Panc1 (cell line): ENCODE measurements around the gene TRIO. TPM values are rescaled to one million over a fixed set of nuclear protein-coding genes. Genes with fewer than 3 reads are reported as not detected.

Experiments
- ATAC-seq: fragments of 200-7000 bp; cut with Tn5 transposase; 2 replicates; pipeline ENCODE4 v1.9.1; 2020; ENCODE audit warnings: mild to moderate bottlenecking, moderate library complexity
- BruUV-seq: library from RNA; stranded (reverse); fragments of 400-500 nt; replicated peaks from 2 replicates; lab custom pipeline; 2021; lab: Mats Ljungman, UMichigan
- CTCF ChIA-PET: fragments of 300-600 bp; sonication (Branson Sonifier 250); formaldehyde crosslinking; loops from one replicate; lab custom pipeline; 2022; ENCODE audit warnings: antibody characterized with exemption; lab: Charles Lee
- POLR2A ChIA-PET: fragments of 300-600 bp; sonication (Branson Sonifier 250); formaldehyde crosslinking; loops from one replicate; lab custom pipeline; 2022; ENCODE audit warnings: antibody characterized with exemption; lab: Charles Lee
- DNase-seq: peaks from one replicate; pipeline ENCODE4 v3.0.0-alpha.2; 2010; ENCODE audit warnings: low read depth, low spot score
- H3K27ac ChIP-seq: 2 replicates; pipeline ENCODE4 v1.5.1; 2011; ENCODE audit warnings: mild to moderate bottlenecking, low read length, inconsistent platforms
- H3K27me3 ChIP-seq: fragments of 200-500 bp; sonication (Bioruptor generic); 2 replicates; pipeline ENCODE4 v1.6.0; 2014; ENCODE audit warnings: low read length, inconsistent platforms; ENCODE audit not compliant: control insufficient read depth, insufficient read depth
- H3K36me3 ChIP-seq: fragments of 200-500 bp; sonication (Bioruptor generic); 2 replicates; pipeline ENCODE4 v1.5.1; 2014; ENCODE audit warnings: inconsistent platforms, mild to moderate bottlenecking, low read length, moderate library complexity; ENCODE audit not compliant: control insufficient read depth, insufficient read depth
- H3K4me1 ChIP-seq: 2 replicates; pipeline ENCODE4 v1.5.1; 2011; ENCODE audit warnings: inconsistent platforms, mild to moderate bottlenecking, low read length, moderate library complexity; ENCODE audit not compliant: control insufficient read depth, insufficient read depth
- H3K4me3 ChIP-seq, 2 experiments: 2 replicates each; pipeline ENCODE4 v1.5.1; 2011 to 2012; ENCODE audit warnings: low read depth in 2 of 2, low read length in 2 of 2, mild to moderate bottlenecking in 2 of 2, inconsistent platforms in 1 of 2, moderate library complexity in 1 of 2
- H3K9me3 ChIP-seq: fragments of 200-500 bp; sonication (Bioruptor generic); 2 replicates; pipeline ENCODE4 v1.5.1; 2014; ENCODE audit warnings: low read depth, mild to moderate bottlenecking, inconsistent platforms, low read length, moderate library complexity; ENCODE audit not compliant: control insufficient read depth, insufficient read depth
- CTCF ChIP-seq: fragments of 450-650 bp; IDR thresholded peaks from 2 replicates; pipeline ENCODE4 v1.5.1; 2017; ENCODE audit warnings: mild to moderate bottlenecking
- POLR2AphosphoS5 ChIP-seq: IDR thresholded peaks from 2 replicates; pipeline ENCODE4 v1.6.1; 2012; ENCODE audit warnings: mild to moderate bottlenecking, low read depth, low read length, moderate library complexity
- REST ChIP-seq, 2 experiments: IDR thresholded peaks; 2 replicates each; pipeline ENCODE4 v1.6.1; 2011 to 2012; ENCODE audit warnings: low read depth in 2 of 2, control low read depth in 1 of 2, low read length in 1 of 2, mild to moderate bottlenecking in 1 of 2, moderate library complexity in 1 of 2; ENCODE audit not compliant: insufficient read depth in 1 of 2
- SIN3A ChIP-seq: IDR thresholded peaks from 2 replicates; pipeline ENCODE4 v1.6.1; 2012; ENCODE audit warnings: low read depth, mild to moderate bottlenecking, low read length, moderate library complexity, borderline replicate concordance; ENCODE audit not compliant: insufficient read depth
- TCF7L2 ChIP-seq: IDR thresholded peaks from 2 replicates; pipeline ENCODE4 v1.6.1; 2011; ENCODE audit warnings: mild to moderate bottlenecking, low read depth, low read length, inconsistent platforms
- in situ Hi-C: cut with HindIII; loops from 2 replicates; pipeline ENCODE4 v1.10.0; 2016; ENCODE audit warnings: low sequenced_read_pairs, low pct_unique_long_range_greater_than_20kb
- intact Hi-C: fragments of 100-400 bp; cut with micrococcal nuclease; formaldehyde crosslinking; loops from one replicate; pipeline ENCODE4 v1.10.0; 2022; ENCODE audit not compliant: unreplicated experiment
- total RNA-seq: library from RNA; stranded (reverse); gene quantifications from one replicate; pipeline ENCODE4 v1.2.1, GENCODE V29; 2021; ENCODE audit not compliant: unreplicated experiment

TRIO gene
- total RNA-seq, 1 experiment from 2014 or later, result 349 TPM

- ATAC-seq (no peak), DNase-seq (no peak)
- Histone ChIP-seq H3K4me1 (no peaks in the 10 kb centered on the region), H3K27ac (no peak overlapping the region), H3K4me3 (no peak overlapping the region), H3K36me3 (peaks cover 61% of the 10 kb centered on the region), H3K27me3 (no peaks in the 10 kb centered on the region), H3K9me3 (no peaks in the 10 kb centered on the region)
- ChIA-PET POLR2A (no interaction called here), CTCF (no interaction called here)
- no TSS peak for BruUV-seq
- in situ Hi-C loops, result no loop called here
- no peak for TF ChIP-seq SIN3A
- no peak for TF ChIP-seq REST (IDR thresholded peaks at IDR 0.05; ENCODE audit: insufficient read depth in 1 of 2, low read depth in 2 of 2, low read length in 1 of 2)
- no peak for TF ChIP-seq CTCF
- intact Hi-C loops, result no loop called here
These were observed 266.9 kb downstream of the TRIO start for GRCh38 chr5:14410068-14410393.

GRCh38 chr5:14410394-14411201 lies 267.5 kb downstream of the TRIO start:
- in situ Hi-C loops (no loop called here), intact Hi-C loops (no loop called here)
- CTCF ChIA-PET, result no interaction called here
- ATAC-seq, result no peak
- no peak for DNase-seq
- Histone ChIP-seq H3K4me1 (no peaks in the 10 kb centered on the region), H3K27me3 (no peaks in the 10 kb centered on the region), H3K4me3 (no peak overlapping the region), H3K27ac (no peak overlapping the region), H3K9me3 (no peaks in the 10 kb centered on the region), H3K36me3 (peaks cover 64% of the 10 kb centered on the region)
- BruUV-seq, result no TSS peak
- TF ChIP-seq SIN3A (no peak), TCF7L2 (no peak), REST (IDR thresholded peaks at IDR 0.05; ENCODE audit: insufficient read depth in 1 of 2, low read depth in 2 of 2, low read length in 1 of 2) (no peak), POLR2AphosphoS5 (no peak), CTCF (no peak)
- POLR2A ChIA-PET, result no interaction called here
